ENCODE data around the gene DGKE.

GRCh38 chr17:56880571-56880970 is 46.6 kb downstream of the DGKE start:
- TF ChIP-seq POLR2A (IDR thresholded peaks at IDR 0.05; ENCODE audit: low read depth, low read length) (no peak), MAX (IDR thresholded peaks at IDR 0.05; ENCODE audit: insufficient read depth, insufficient read length) (no peak), POLR2AphosphoS5 (IDR thresholded peaks at IDR 0.05; ENCODE audit: insufficient read depth, low read depth, low read length) (no peak), EZH2 (IDR thresholded peaks at IDR 0.05; ENCODE audit: borderline replicate concordance, low read depth, low read length, severe bottlenecking) (no peak), FOS (IDR thresholded peaks at IDR 0.05; ENCODE audit: borderline replicate concordance, insufficient read depth, low read length) (no peak), JUN (IDR thresholded peaks at IDR 0.05; ENCODE audit: borderline replicate concordance, insufficient read depth, insufficient read length, low read depth) (no peak), MYC (IDR thresholded peaks at IDR 0.05; ENCODE audit: low read depth, low read length) (no peak)
- TF ChIP-seq, protein P1, sequence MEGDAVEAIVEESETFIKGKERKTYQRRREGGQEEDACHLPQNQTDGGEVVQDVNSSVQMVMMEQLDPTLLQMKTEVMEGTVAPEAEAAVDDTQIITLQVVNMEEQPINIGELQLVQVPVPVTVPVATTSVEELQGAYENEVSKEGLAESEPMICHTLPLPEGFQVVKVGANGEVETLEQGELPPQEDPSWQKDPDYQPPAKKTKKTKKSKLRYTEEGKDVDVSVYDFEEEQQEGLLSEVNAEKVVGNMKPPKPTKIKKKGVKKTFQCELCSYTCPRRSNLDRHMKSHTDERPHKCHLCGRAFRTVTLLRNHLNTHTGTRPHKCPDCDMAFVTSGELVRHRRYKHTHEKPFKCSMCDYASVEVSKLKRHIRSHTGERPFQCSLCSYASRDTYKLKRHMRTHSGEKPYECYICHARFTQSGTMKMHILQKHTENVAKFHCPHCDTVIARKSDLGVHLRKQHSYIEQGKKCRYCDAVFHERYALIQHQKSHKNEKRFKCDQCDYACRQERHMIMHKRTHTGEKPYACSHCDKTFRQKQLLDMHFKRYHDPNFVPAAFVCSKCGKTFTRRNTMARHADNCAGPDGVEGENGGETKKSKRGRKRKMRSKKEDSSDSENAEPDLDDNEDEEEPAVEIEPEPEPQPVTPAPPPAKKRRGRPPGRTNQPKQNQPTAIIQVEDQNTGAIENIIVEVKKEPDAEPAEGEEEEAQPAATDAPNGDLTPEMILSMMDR (IDR thresholded peaks at IDR 0.05; ENCODE audit: extremely low read depth in 1 of 2, insufficient read depth in 1 of 2, low read depth in 1 of 2, low read length in 2 of 2): no peak

Measured in endothelial cell of umbilical vein (primary cell).